Measurements from ENCODE around the gene PCGF1. TPM values are rescaled to one million over a fixed set of nuclear protein-coding genes. Genes with fewer than 3 reads are reported as not detected.

The PCGF1 gene
- total and polyA plus RNA-seq, 2 of the 13 experiments (the other 11 are each of a cell fraction or from before 2014, with no cell fraction given) = 20.4 to 22.6 TPM

DNA sequence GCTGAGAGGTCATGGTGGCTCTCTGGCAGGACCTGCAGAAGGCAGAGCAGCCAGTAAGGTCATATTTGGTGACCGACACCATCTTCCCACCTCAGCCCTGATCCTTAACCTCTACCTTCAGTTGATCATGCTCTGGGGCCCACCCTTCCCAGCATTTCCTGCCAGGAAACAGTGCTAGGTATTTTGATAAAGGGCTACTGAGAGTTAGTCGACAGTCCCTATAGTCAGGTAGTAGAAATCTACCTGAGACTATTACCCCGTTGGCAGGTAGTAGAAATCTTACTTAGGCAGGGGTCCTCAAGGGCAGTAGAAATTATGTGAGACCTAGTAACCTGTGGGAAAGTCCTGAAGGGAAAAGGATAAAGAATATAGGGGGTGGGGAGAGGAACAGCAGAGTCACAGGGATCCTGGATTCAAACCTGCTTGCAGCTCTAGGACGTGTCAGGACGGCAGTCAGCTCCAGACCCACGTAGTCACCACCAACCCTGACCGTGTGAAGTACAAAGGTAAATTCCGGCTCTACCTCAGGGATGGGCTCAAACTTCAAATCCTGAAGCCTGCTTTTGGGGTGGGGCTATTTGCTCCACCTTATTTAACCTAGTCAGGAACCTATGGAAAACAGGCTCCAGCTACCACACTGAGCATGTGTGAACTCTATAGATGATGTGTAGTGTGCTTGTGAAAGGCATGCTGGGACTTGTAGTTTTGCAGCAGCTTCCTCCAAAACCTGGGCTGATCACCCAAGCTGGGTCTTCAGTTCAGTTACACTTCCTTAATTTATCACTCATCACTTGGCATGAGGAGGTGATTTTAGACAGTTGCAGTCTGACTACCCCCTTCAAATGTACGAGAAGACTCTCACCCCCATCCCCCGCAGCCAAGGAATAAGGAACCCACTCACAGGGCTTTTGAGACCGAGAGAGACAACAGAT lies 18.5 kb upstream of the PCGF1 start, which contains the start of gene DQX1 (continued):
- TF ChIP-seq, protein P1, sequence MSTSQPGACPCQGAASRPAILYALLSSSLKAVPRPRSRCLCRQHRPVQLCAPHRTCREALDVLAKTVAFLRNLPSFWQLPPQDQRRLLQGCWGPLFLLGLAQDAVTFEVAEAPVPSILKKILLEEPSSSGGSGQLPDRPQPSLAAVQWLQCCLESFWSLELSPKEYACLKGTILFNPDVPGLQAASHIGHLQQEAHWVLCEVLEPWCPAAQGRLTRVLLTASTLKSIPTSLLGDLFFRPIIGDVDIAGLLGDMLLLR (CRISPR knock-in tag; IDR thresholded peaks at IDR 0.05) = no peak
- TF ChIP-seq SP5 (CRISPR knock-in tag; IDR thresholded peaks at IDR 0.05; ENCODE audit: borderline replicate concordance, low read depth) (0 out of 2 replicates have a peak, but pooled peaks have one; percentile 30), HMG20A (CRISPR knock-in tag; IDR thresholded peaks at IDR 0.05; ENCODE audit: borderline replicate concordance) (no peak), XBP1 (CRISPR knock-in tag; IDR thresholded peaks at IDR 0.05) (no peak), ZBTB7B (CRISPR knock-in tag; IDR thresholded peaks at IDR 0.05) (peak; percentile 64; the same call in 1 of the 2 replicates), MEIS2 (CRISPR knock-in tag; IDR thresholded peaks at IDR 0.05) (no peak), HOXA3 (CRISPR knock-in tag; IDR thresholded peaks at IDR 0.05) (peak; percentile 69), ZNF329 (CRISPR knock-in tag; IDR thresholded peaks at IDR 0.05; ENCODE audit: low read depth) (no peak)
- TF ChIP-seq, protein P2, sequence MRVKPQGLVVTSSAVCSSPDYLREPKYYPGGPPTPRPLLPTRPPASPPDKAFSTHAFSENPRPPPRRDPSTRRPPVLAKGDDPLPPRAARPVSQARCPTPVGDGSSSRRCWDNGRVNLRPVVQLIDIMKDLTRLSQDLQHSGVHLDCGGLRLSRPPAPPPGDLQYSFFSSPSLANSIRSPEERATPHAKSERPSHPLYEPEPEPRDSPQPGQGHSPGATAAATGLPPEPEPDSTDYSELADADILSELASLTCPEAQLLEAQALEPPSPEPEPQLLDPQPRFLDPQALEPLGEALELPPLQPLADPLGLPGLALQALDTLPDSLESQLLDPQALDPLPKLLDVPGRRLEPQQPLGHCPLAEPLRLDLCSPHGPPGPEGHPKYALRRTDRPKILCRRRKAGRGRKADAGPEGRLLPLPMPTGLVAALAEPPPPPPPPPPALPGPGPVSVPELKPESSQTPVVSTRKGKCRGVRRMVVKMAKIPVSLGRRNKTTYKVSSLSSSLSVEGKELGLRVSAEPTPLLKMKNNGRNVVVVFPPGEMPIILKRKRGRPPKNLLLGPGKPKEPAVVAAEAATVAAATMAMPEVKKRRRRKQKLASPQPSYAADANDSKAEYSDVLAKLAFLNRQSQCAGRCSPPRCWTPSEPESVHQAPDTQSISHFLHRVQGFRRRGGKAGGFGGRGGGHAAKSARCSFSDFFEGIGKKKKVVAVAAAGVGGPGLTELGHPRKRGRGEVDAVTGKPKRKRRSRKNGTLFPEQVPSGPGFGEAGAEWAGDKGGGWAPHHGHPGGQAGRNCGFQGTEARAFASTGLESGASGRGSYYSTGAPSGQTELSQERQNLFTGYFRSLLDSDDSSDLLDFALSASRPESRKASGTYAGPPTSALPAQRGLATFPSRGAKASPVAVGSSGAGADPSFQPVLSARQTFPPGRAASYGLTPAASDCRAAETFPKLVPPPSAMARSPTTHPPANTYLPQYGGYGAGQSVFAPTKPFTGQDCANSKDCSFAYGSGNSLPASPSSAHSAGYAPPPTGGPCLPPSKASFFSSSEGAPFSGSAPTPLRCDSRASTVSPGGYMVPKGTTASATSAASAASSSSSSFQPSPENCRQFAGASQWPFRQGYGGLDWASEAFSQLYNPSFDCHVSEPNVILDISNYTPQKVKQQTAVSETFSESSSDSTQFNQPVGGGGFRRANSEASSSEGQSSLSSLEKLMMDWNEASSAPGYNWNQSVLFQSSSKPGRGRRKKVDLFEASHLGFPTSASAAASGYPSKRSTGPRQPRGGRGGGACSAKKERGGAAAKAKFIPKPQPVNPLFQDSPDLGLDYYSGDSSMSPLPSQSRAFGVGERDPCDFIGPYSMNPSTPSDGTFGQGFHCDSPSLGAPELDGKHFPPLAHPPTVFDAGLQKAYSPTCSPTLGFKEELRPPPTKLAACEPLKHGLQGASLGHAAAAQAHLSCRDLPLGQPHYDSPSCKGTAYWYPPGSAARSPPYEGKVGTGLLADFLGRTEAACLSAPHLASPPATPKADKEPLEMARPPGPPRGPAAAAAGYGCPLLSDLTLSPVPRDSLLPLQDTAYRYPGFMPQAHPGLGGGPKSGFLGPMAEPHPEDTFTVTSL (CRISPR knock-in tag; IDR thresholded peaks at IDR 0.05; ENCODE audit: borderline replicate concordance) = no peak; the same call in 1 of the 2 replicates
- TF ChIP-seq, protein P3, sequence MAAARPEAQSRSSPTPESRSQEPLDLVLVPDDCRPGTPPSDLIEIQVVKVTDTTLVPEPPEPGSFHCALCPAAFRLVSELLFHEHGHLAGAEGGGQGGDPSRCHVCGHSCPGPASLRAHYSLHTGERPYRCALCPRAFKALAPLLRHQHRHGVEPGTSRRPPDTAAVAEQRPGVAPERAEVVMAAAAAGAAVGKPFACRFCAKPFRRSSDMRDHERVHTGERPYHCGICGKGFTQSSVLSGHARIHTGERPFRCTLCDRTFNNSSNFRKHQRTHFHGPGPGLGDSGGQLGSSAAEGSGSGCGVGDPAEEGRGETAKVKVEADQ (CRISPR knock-in tag; IDR thresholded peaks at IDR 0.05; ENCODE audit: borderline replicate concordance) = peak; percentile 71; the same call in 1 of the 2 replicates
- TF ChIP-seq, protein P4, sequence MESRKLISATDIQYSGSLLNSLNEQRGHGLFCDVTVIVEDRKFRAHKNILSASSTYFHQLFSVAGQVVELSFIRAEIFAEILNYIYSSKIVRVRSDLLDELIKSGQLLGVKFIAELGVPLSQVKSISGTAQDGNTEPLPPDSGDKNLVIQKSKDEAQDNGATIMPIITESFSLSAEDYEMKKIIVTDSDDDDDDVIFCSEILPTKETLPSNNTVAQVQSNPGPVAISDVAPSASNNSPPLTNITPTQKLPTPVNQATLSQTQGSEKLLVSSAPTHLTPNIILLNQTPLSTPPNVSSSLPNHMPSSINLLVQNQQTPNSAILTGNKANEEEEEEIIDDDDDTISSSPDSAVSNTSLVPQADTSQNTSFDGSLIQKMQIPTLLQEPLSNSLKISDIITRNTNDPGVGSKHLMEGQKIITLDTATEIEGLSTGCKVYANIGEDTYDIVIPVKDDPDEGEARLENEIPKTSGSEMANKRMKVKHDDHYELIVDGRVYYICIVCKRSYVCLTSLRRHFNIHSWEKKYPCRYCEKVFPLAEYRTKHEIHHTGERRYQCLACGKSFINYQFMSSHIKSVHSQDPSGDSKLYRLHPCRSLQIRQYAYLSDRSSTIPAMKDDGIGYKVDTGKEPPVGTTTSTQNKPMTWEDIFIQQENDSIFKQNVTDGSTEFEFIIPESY (CRISPR knock-in tag; IDR thresholded peaks at IDR 0.05) = peak; percentile 13; the same call in 1 of the 2 replicates
- TF ChIP-seq, protein P5, sequence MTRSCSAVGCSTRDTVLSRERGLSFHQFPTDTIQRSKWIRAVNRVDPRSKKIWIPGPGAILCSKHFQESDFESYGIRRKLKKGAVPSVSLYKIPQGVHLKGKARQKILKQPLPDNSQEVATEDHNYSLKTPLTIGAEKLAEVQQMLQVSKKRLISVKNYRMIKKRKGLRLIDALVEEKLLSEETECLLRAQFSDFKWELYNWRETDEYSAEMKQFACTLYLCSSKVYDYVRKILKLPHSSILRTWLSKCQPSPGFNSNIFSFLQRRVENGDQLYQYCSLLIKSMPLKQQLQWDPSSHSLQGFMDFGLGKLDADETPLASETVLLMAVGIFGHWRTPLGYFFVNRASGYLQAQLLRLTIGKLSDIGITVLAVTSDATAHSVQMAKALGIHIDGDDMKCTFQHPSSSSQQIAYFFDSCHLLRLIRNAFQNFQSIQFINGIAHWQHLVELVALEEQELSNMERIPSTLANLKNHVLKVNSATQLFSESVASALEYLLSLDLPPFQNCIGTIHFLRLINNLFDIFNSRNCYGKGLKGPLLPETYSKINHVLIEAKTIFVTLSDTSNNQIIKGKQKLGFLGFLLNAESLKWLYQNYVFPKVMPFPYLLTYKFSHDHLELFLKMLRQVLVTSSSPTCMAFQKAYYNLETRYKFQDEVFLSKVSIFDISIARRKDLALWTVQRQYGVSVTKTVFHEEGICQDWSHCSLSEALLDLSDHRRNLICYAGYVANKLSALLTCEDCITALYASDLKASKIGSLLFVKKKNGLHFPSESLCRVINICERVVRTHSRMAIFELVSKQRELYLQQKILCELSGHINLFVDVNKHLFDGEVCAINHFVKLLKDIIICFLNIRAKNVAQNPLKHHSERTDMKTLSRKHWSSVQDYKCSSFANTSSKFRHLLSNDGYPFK (CRISPR knock-in tag; IDR thresholded peaks at IDR 0.05; ENCODE audit: borderline replicate concordance) = no peak
